Lung microvascular endothelial cell (primary cell): ENCODE data around the gene WWOX. TPM values are rescaled to one million over a fixed set of nuclear protein-coding genes. Genes with fewer than 3 reads are reported as not detected.
"Not testable (repeated sequence)": the region's sequence is repeated elsewhere in the genome, so short reads cannot be mapped to it uniquely, and the experiment has no call there.

Experiments
- DNase-seq, 2 donors: peaks; one replicate each; pipeline versions ENCODE4 v3.0.0 to v3.0.0-alpha.2; 2010; ENCODE audit warnings: low read depth in 2 of 2
- total RNA-seq: library from RNA; depleted of rRNA; stranded (reverse); fragments of >200 nt; gene quantifications from 2 replicates; pipeline ENCODE4 v1.2.1, GENCODE V29; 2014

WWOX gene
- total RNA-seq, 1 donor from 2014 or later, result 8.7 TPM

- DNase-seq, result no peak
Measured at GRCh38 chr16:78675312-78675711, 575.9 kb downstream of the WWOX start.

- DNase-seq, result no peak
Measured at GRCh38 chr16:78675951-78676792, 576.7 kb downstream of the WWOX start.

- no peak for DNase-seq
Measured at GRCh38 chr16:78677181-78677731, 577.8 kb downstream of the WWOX start.

GRCh38 chr16:78679546-78679945, 580.1 kb downstream of the WWOX start:
- no peak for DNase-seq

GRCh38 chr16:78681743-78682142, 582.3 kb downstream of the WWOX start:
- DNase-seq, result no peak

GRCh38 chr16:78684030-78684611, 584.7 kb downstream of the WWOX start:
- DNase-seq, result peak in 1 of 2 donors; percentile 45

GRCh38 chr16:78684655-78685375, 585.4 kb downstream of the WWOX start:
- DNase-seq, result no peak

- no peak for DNase-seq
Measured at GRCh38 chr16:78686601-78687000, 587.1 kb downstream of the WWOX start.

- DNase-seq, result no peak
Measured at GRCh38 chr16:78689028-78689427, 589.6 kb downstream of the WWOX start.

- no peak for DNase-seq
Measured at GRCh38 chr16:78689536-78689935, 590.1 kb downstream of the WWOX start.

GRCh38 chr16:78690510-78690909, 591.1 kb downstream of the WWOX start:
- DNase-seq, result no peak

- DNase-seq, result not testable (repeated sequence)
Measured at GRCh38 chr16:78691746-78692145, 592.3 kb downstream of the WWOX start.

GRCh38 chr16:78693496-78693895, 594.0 kb downstream of the WWOX start:
- no peak for DNase-seq

GRCh38 chr16:78694414-78694813, 595.0 kb downstream of the WWOX start:
- DNase-seq, result no peak

GRCh38 chr16:78695391-78695790, 595.9 kb downstream of the WWOX start:
- no peak for DNase-seq

GRCh38 chr16:78696797-78697196, 597.3 kb downstream of the WWOX start:
- no peak for DNase-seq

GRCh38 chr16:78697426-78697825, 598.0 kb downstream of the WWOX start:
- DNase-seq, result no peak

- no peak for DNase-seq
Measured at GRCh38 chr16:78703936-78704335, 604.5 kb downstream of the WWOX start.

- DNase-seq, result no peak
Measured at GRCh38 chr16:78704416-78704815, 605.0 kb downstream of the WWOX start.

- DNase-seq, result peak; percentile 8 to 12
Measured at GRCh38 chr16:78705694-78706093, 606.2 kb downstream of the WWOX start.

GRCh38 chr16:78706637-78707036, 607.2 kb downstream of the WWOX start:
- no peak for DNase-seq
